HUES48 (cell line): ENCODE data around the gene KAT7.
A peak's percentile ranks its signal among the peaks of the same experiment; 100 is the strongest.

Source experiments
- H3K27ac ChIP-seq: one replicate; pipeline ENCODE4 v1.7.0; 2013; ENCODE audit warnings: low read depth, low read length, inconsistent platforms
- H3K27me3 ChIP-seq: 2 replicates; pipeline ENCODE4 v1.6.1; 2013; ENCODE audit warnings: mild to moderate bottlenecking, low read length; ENCODE audit not compliant: control insufficient read depth, insufficient read depth
- H3K36me3 ChIP-seq: 2 replicates; pipeline ENCODE4 v1.6.1; 2013; ENCODE audit warnings: low read length; ENCODE audit not compliant: control insufficient read depth, insufficient read depth
- H3K4me1 ChIP-seq: 2 replicates; pipeline ENCODE4 v1.6.1; 2013; ENCODE audit warnings: mild to moderate bottlenecking, low read length; ENCODE audit not compliant: control insufficient read depth, insufficient read depth
- H3K4me3 ChIP-seq: 2 replicates; pipeline ENCODE4 v1.5.1; 2013; ENCODE audit warnings: mild to moderate bottlenecking, low read depth, low read length
- H3K9ac ChIP-seq: 2 replicates; pipeline ENCODE4 v1.6.1; 2013; ENCODE audit warnings: mild to moderate bottlenecking, low read depth, low read length, moderate library complexity
- H3K9me3 ChIP-seq: 2 replicates; pipeline ENCODE4 v1.6.1; 2013; ENCODE audit warnings: low read length; ENCODE audit not compliant: control insufficient read depth, insufficient read depth

Gene KAT7

GRCh38 chr17:49845321-49845720 is 56.8 kb downstream of the KAT7 start:
- Histone ChIP-seq H3K27me3 (peaks cover 12% of the 10 kb centered on the region), H3K27ac (no peak overlapping the region), H3K4me1 (peaks cover 6% of the 10 kb centered on the region; the same call in 1 of the 2 replicates), H3K36me3 (peaks cover 7% of the 10 kb centered on the region), H3K9me3 (no peaks in the 10 kb centered on the region), H3K9ac (no peak overlapping the region), H3K4me3 (no peak overlapping the region)

GRCh38 chr17:49846938-49847712 is 58.6 kb downstream of the KAT7 start:
- Histone ChIP-seq H3K9me3 (no peaks in the 10 kb centered on the region), H3K9ac (no peak overlapping the region), H3K4me3 (no peak overlapping the region), H3K36me3 (peaks cover 4% of the 10 kb centered on the region), H3K4me1 (peaks cover 14% of the 10 kb centered on the region), H3K27me3 (peaks cover 27% of the 10 kb centered on the region), H3K27ac (no peak overlapping the region)

GRCh38 chr17:49848019-49848473 is 59.6 kb downstream of the KAT7 start, which contains the start of gene TAC4:
Gene TAC4 (minus strand): TSS chr17:49848069. CDS start chr17:49848017, 52 bp downstream.
- Histone ChIP-seq H3K9ac (no peak within 1 kb of the TSS), H3K4me3 (no peak within 1 kb of the TSS), H3K36me3 (peaks cover 4% of the 10 kb centered on the region), H3K27ac (no peak within 1 kb of the TSS), H3K27me3 (peaks cover 33% of the 10 kb centered on the region), H3K9me3 (no peaks in the 10 kb centered on the region), H3K4me1 (peaks cover 15% of the 10 kb centered on the region)

GRCh38 chr17:49848739-49849138 is 60.3 kb downstream of the KAT7 start:
- Histone ChIP-seq H3K4me3 (no peak overlapping the region), H3K9me3 (no peaks in the 10 kb centered on the region), H3K27ac (no peak overlapping the region), H3K9ac (no peak overlapping the region), H3K36me3 (peaks cover 4% of the 10 kb centered on the region), H3K4me1 (peaks cover 15% of the 10 kb centered on the region), H3K27me3 (peaks cover 36% of the 10 kb centered on the region)

- H3K9ac ChIP-seq = no peak overlapping the region
- H3K4me1 ChIP-seq = peaks cover 15% of the 10 kb centered on the region
- H3K27me3 ChIP-seq = peaks cover 36% of the 10 kb centered on the region
- no peaks in the 10 kb centered on the region for H3K9me3 ChIP-seq
- 0 out of 2 replicates have a peak, but pooled peaks cover 4% of the 10 kb centered on the region for H3K36me3 ChIP-seq
- H3K4me3 ChIP-seq = peak overlapping the region; percentile 56; the same call in 1 of the 2 replicates
- no peak overlapping the region for H3K27ac ChIP-seq
These were observed 61.7 kb downstream of the KAT7 start for GRCh38 chr17:49850218-49850610.

- Histone ChIP-seq H3K4me1 (peaks cover 15% of the 10 kb centered on the region), H3K27me3 (peaks cover 36% of the 10 kb centered on the region), H3K27ac (no peak overlapping the region), H3K4me3 (peak overlapping the region; percentile 56), H3K36me3 (0 out of 2 replicates have a peak, but pooled peaks cover 4% of the 10 kb centered on the region), H3K9ac (no peak overlapping the region; the same call in 1 of the 2 replicates), H3K9me3 (no peaks in the 10 kb centered on the region)
These were observed 62.4 kb downstream of the KAT7 start for GRCh38 chr17:49850772-49851386.

GRCh38 chr17:49851387-49852291 is 63.2 kb downstream of the KAT7 start:
- Histone ChIP-seq H3K4me3 (peak overlapping the region; percentile 56), H3K9me3 (no peaks in the 10 kb centered on the region), H3K4me1 (peaks cover 15% of the 10 kb centered on the region), H3K36me3 (0 out of 2 replicates have a peak, but pooled peaks cover 4% of the 10 kb centered on the region), H3K9ac (no peak overlapping the region), H3K27ac (no peak overlapping the region), H3K27me3 (peaks cover 36% of the 10 kb centered on the region)

GRCh38 chr17:49853470-49854015 is 65.1 kb downstream of the KAT7 start:
- Histone ChIP-seq H3K9ac (no peak overlapping the region), H3K27me3 (peaks cover 36% of the 10 kb centered on the region), H3K4me3 (no peak overlapping the region), H3K9me3 (no peaks in the 10 kb centered on the region), H3K27ac (no peak overlapping the region), H3K4me1 (peaks cover 15% of the 10 kb centered on the region), H3K36me3 (no peaks in the 10 kb centered on the region)

GRCh38 chr17:49854126-49854525 is 65.6 kb downstream of the KAT7 start:
- Histone ChIP-seq H3K9me3 (no peaks in the 10 kb centered on the region), H3K4me3 (no peak overlapping the region), H3K27ac (no peak overlapping the region), H3K27me3 (peaks cover 37% of the 10 kb centered on the region), H3K9ac (no peak overlapping the region), H3K4me1 (peaks cover 15% of the 10 kb centered on the region), H3K36me3 (no peaks in the 10 kb centered on the region)

GRCh38 chr17:49858796-49859195 is 70.3 kb downstream of the KAT7 start:
- Histone ChIP-seq H3K4me3 (no peak overlapping the region), H3K9ac (no peak overlapping the region), H3K9me3 (no peaks in the 10 kb centered on the region), H3K27me3 (peaks cover 7% of the 10 kb centered on the region), H3K4me1 (peaks cover 4% of the 10 kb centered on the region; the same call in 1 of the 2 replicates), H3K36me3 (no peaks in the 10 kb centered on the region), H3K27ac (no peak overlapping the region)
